DOHH2 (cell line): ENCODE results near the gene KCTD15.

ENCODE experiments used
- H3F3A ChIP-seq: fragments of 200-600 bp; sonication (generic), shearing (Covaris generic); 2 replicates; pipeline ENCODE4 v1.6.0; 2016; ENCODE audit warnings: antibody characterized with exemption, mild to moderate bottlenecking; ENCODE audit not compliant: control insufficient read depth, insufficient read depth
- H3K27ac ChIP-seq: fragments of 200-600 bp; sonication (generic); 2 replicates; pipeline ENCODE4 v1.5.1; 2014; ENCODE audit warnings: low read depth, mild to moderate bottlenecking, low read length, moderate library complexity
- H3K27me3 ChIP-seq: fragments of 200-600 bp; sonication (generic); 2 replicates; pipeline ENCODE4 v1.6.1; 2014; ENCODE audit warnings: mild to moderate bottlenecking, low read length, mixed read lengths; ENCODE audit not compliant: control insufficient read depth
- H3K36me3 ChIP-seq: fragments of 200-600 bp; sonication (generic); 2 replicates; pipeline ENCODE4 v1.6.1; 2014; ENCODE audit warnings: mild to moderate bottlenecking, low read length, moderate library complexity, mixed read lengths; ENCODE audit not compliant: control insufficient read depth
- H3K4me1 ChIP-seq: fragments of 200-600 bp; sonication (generic); 2 replicates; pipeline ENCODE4 v1.6.1; 2014; ENCODE audit warnings: mild to moderate bottlenecking, low read length, mixed read lengths; ENCODE audit not compliant: control insufficient read depth
- H3K4me2 ChIP-seq: fragments of 200-600 bp; sonication (generic); 2 replicates; pipeline ENCODE4 v1.6.0; 2014; ENCODE audit warnings: mild to moderate bottlenecking, low read length, moderate library complexity
- H3K4me3 ChIP-seq: fragments of 200-600 bp; sonication (generic); 2 replicates; pipeline ENCODE4 v1.5.1; 2014; ENCODE audit warnings: mild to moderate bottlenecking, low read length, mixed read lengths
- H3K79me2 ChIP-seq: fragments of 200-600 bp; sonication (generic); 2 replicates; pipeline ENCODE4 v1.6.1; 2014; ENCODE audit warnings: mild to moderate bottlenecking, low read length, mixed read lengths; ENCODE audit not compliant: control insufficient read depth
- H3K9me2 ChIP-seq: fragments of 200-600 bp; sonication (generic); replicated peaks from 2 replicates; pipeline ENCODE4 v1.6.1; 2014; ENCODE audit warnings: mild to moderate bottlenecking, low read length, mixed read lengths; ENCODE audit not compliant: control insufficient read depth
- H3K9me3 ChIP-seq: fragments of 200-600 bp; sonication (generic); 2 replicates; pipeline ENCODE4 v1.6.1; 2014; ENCODE audit warnings: antibody characterized with exemption, low read length, mixed read lengths; ENCODE audit not compliant: control insufficient read depth, insufficient read depth
- H4K20me1 ChIP-seq: fragments of 200-600 bp; sonication (generic); 2 replicates; pipeline ENCODE4 v1.6.0; 2014; ENCODE audit warnings: low read depth, mild to moderate bottlenecking, antibody characterized with exemption, low read length, moderate library complexity; ENCODE audit not compliant: control insufficient read depth, insufficient read depth
- CTCF ChIP-seq: fragments of 200-600 bp; sonication (generic); IDR thresholded peaks from one replicate; pipeline ENCODE4 v1.5.1; 2014; ENCODE audit warnings: antibody characterized with exemption, mild to moderate bottlenecking, low read depth, low read length; ENCODE audit not compliant: poor library complexity, severe bottlenecking
- EZH2phosphoT487 ChIP-seq: fragments of 200-600 bp; sonication (generic); IDR thresholded peaks from 2 replicates; pipeline ENCODE4 v1.6.1; 2017; ENCODE audit warnings: borderline replicate concordance, mild to moderate bottlenecking, antibody characterized with exemption, low read length, moderate library complexity, mixed read lengths

KCTD15 gene

DNA sequence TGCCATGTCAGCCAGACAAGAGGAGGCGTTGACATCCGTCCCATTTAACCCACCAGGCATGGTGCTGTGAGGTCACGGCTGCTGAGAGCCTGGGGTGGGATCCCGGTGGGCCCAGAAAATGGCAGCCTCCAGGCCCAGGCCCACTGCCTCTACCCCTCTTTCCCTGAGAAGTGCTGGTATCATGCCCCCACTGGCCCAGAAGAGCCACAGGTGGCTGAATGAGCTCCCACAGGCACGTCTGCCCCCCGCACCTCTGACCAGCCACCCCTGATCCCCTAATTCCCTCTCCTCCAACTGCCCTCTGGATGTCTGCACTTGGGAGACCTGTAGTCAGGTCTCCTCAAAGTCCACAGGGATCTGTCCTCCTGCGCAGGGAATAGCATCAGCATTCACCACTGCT, 37.3 kb upstream of the KCTD15 start:
- H3K4me3 ChIP-seq, result no peak overlapping the region
- H3K27me3 ChIP-seq, result no peaks in the 10 kb centered on the region
- H3K9me3 ChIP-seq, result no peaks in the 10 kb centered on the region
- no peaks in the 10 kb centered on the region for H3K4me1 ChIP-seq
- H3K4me2 ChIP-seq, result no peak overlapping the region
- no peak overlapping the region for H3K27ac ChIP-seq
- H3K79me2 ChIP-seq, result no peaks in the 10 kb centered on the region
- no peaks in the 10 kb centered on the region for H3K36me3 ChIP-seq
- H3K9me2 ChIP-seq, result no peaks in the 10 kb centered on the region
- no peaks in the 10 kb centered on the region for H3F3A ChIP-seq
- H4K20me1 ChIP-seq, result no peaks in the 10 kb centered on the region
- TF ChIP-seq CTCF (no peak), EZH2phosphoT487 (no peak)

DNA sequence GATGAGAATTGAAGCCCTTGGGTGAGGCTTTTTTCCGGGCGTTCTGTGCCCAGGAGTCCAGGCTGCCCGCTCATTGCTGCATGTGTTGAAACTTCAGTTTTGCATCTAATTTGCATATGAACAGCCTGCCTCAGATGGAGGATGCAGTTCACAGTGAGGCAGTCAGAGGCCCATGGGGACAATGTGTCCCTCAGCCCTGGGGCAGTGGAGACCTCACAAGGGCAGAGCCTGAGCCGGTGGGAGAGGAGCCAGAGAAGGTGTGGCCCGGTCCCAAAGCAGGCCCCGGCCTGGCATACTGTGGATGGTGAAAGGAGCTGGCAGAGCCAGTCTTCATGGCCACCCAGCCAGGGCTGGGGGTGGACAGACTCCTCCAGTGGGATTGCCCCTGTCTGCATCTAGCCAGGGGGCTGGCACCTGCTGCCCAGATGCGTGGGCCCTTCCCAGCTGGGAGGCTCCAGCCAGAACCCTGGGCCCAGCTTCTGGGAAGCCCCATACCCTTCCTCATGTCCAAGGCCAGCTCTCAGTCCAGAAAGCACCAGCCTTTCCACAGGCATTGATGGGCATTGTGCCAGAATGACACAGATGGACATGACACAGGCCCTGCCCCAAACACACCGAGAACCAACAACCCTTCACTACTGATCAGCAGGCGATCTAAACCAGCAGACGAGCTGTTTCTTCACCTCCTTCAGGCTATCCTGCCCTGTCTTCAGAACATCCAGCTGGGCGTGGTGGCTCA, 32.9 kb upstream of the KCTD15 start:
- no peaks in the 10 kb centered on the region for H3K4me1 ChIP-seq
- no peak overlapping the region for H3K27ac ChIP-seq
- no peaks in the 10 kb centered on the region for H4K20me1 ChIP-seq
- H3K9me3 ChIP-seq, result no peaks in the 10 kb centered on the region
- no peak overlapping the region for H3K4me3 ChIP-seq
- no peaks in the 10 kb centered on the region for H3K79me2 ChIP-seq
- H3K4me2 ChIP-seq, result no peak overlapping the region
- H3F3A ChIP-seq, result no peaks in the 10 kb centered on the region
- no peaks in the 10 kb centered on the region for H3K9me2 ChIP-seq
- H3K27me3 ChIP-seq, result no peaks in the 10 kb centered on the region
- TF ChIP-seq EZH2phosphoT487 (no peak), CTCF (no peak)
- no peaks in the 10 kb centered on the region for H3K36me3 ChIP-seq

GRCh38 chr19:33766623-33767022, 30.0 kb upstream of the KCTD15 start:
- H3F3A ChIP-seq, result no peaks in the 10 kb centered on the region

More at GRCh38 chr19:33766623-33767022, 30.0 kb upstream of the KCTD15 start:
- Histone ChIP-seq H3K4me1 (no peaks in the 10 kb centered on the region), H3K9me2 (no peaks in the 10 kb centered on the region), H3K36me3 (no peaks in the 10 kb centered on the region), H3K79me2 (no peaks in the 10 kb centered on the region), H3K27me3 (no peaks in the 10 kb centered on the region), H3K4me2 (no peak overlapping the region), H3K4me3 (no peak overlapping the region), H3K9me3 (no peaks in the 10 kb centered on the region), H4K20me1 (no peaks in the 10 kb centered on the region), H3K27ac (no peak overlapping the region)
- TF ChIP-seq CTCF (no peak), EZH2phosphoT487 (no peak)
